ENCODE data around the gene P2RY6.
A peak's percentile ranks its signal among the peaks of the same experiment; 100 is the strongest.

P2RY6 gene

GRCh38 chr11:73281796-73282660 lies 9.9 kb downstream of the P2RY6 start:
- no peak for DNase-seq

GRCh38 chr11:73283276-73284000 lies 11.3 kb downstream of the P2RY6 start:
- DNase-seq: no peak

- DNase-seq: no peak
Observed at GRCh38 chr11:73284106-73284505, 12.0 kb downstream of the P2RY6 start.

GRCh38 chr11:73285721-73286120 lies 13.6 kb downstream of the P2RY6 start:
- no peak for DNase-seq

- no peak for DNase-seq
Observed at GRCh38 chr11:73286240-73286810, 14.2 kb downstream of the P2RY6 start.

GRCh38 chr11:73287400-73288101 lies 15.4 kb downstream of the P2RY6 start:
- DNase-seq: no peak

GRCh38 chr11:73288192-73288872 lies 16.2 kb downstream of the P2RY6 start:
- DNase-seq: no peak

GRCh38 chr11:73288873-73289707 lies 17.0 kb downstream of the P2RY6 start:
- DNase-seq: peak; percentile 51

GRCh38 chr11:73290536-73290935 lies 18.4 kb downstream of the P2RY6 start:
- no peak for DNase-seq

- DNase-seq: no peak
Observed at GRCh38 chr11:73291196-73291595, 19.1 kb downstream of the P2RY6 start.

GRCh38 chr11:73291781-73292524 lies 19.8 kb downstream of the P2RY6 start:
- DNase-seq: no peak

GRCh38 chr11:73292525-73292894 lies 20.4 kb downstream of the P2RY6 start:
- DNase-seq: no peak

- no peak for DNase-seq
Observed at GRCh38 chr11:73293356-73293936, 21.3 kb downstream of the P2RY6 start.

- no peak for DNase-seq
Observed at GRCh38 chr11:73294604-73295003, 22.5 kb downstream of the P2RY6 start.

- peak; percentile 78 for DNase-seq
Observed at GRCh38 chr11:73295241-73295995, 23.3 kb downstream of the P2RY6 start.

- no peak for DNase-seq
Observed at GRCh38 chr11:73295996-73296318, 23.8 kb downstream of the P2RY6 start.

GRCh38 chr11:73296501-73297230 lies 24.5 kb downstream of the P2RY6 start:
- DNase-seq: no peak

GRCh38 chr11:73297231-73297590 lies 25.1 kb downstream of the P2RY6 start:
- no peak for DNase-seq

GRCh38 chr11:73297702-73298101 lies 25.6 kb downstream of the P2RY6 start:
- no peak for DNase-seq

Data from stimulated activated CD4-positive, alpha-beta T cell treated with anti-CD3 and anti-CD28 coated beads, Interleukin-4, amount 100 ng/mL, for 24 hours (primary cell).